GM06990 (cell line): ENCODE results near the gene SMIM28.
"Not testable (repeated sequence)": the region's sequence is repeated elsewhere in the genome, so short reads cannot be mapped to it uniquely, and the experiment has no call there.

Source experiments
- DNase-seq: peaks from one replicate; pipeline ENCODE4 v3.0.0-alpha.2; 2011; ENCODE audit not compliant: insufficient read length; ENCODE audit errors: extremely low read depth
- H3K27me3 ChIP-seq: replicated peaks from 2 replicates; pipeline ENCODE4 v1.6.0; 2011; ENCODE audit warnings: low read length; ENCODE audit not compliant: control insufficient read depth, insufficient read depth
- H3K36me3 ChIP-seq: 2 replicates; pipeline ENCODE4 v1.5.1; 2011; ENCODE audit warnings: low read length; ENCODE audit not compliant: control insufficient read depth, insufficient read depth
- H3K4me3 ChIP-seq: replicated peaks from 2 replicates; pipeline ENCODE4 v1.5.1; 2011; ENCODE audit warnings: low read depth, mild to moderate bottlenecking, control low read depth, low read length
- TF ChIP-seq, protein P1 (sequence below): IDR thresholded peaks from 2 replicates; pipeline ENCODE4 v1.5.1; 2011; ENCODE audit warnings: low read length, control low read depth, mild to moderate bottlenecking, inconsistent platforms; ENCODE audit not compliant: insufficient read depth, poor library complexity, severe bottlenecking

SMIM28 gene

DNA sequence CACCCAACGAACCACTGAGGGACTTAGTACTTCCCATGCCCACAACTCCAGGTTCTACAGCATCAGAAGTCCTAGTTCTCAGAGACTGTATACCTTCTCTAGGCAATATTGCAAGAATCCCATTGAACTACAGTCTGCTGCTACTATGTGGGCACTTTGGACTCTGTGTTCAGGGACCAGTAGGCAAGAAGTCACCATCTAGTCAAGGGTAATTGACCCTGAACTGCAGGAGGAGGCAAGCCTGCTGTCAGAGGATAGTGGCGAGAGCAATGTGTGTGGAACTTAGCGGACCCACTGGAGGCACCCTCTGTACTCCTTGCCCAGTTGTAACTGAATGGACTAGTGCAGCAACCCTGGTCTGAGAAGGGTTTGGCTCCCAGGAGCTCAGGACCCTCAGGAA lies 42.1 kb downstream of the SMIM28 start:
- no peak for DNase-seq
- Histone ChIP-seq H3K36me3 (no peaks in the 10 kb centered on the region; the same call in 1 of the 2 replicates), H3K4me3 (no peak overlapping the region), H3K27me3 (no peaks in the 10 kb centered on the region)
- TF ChIP-seq, protein P1, sequence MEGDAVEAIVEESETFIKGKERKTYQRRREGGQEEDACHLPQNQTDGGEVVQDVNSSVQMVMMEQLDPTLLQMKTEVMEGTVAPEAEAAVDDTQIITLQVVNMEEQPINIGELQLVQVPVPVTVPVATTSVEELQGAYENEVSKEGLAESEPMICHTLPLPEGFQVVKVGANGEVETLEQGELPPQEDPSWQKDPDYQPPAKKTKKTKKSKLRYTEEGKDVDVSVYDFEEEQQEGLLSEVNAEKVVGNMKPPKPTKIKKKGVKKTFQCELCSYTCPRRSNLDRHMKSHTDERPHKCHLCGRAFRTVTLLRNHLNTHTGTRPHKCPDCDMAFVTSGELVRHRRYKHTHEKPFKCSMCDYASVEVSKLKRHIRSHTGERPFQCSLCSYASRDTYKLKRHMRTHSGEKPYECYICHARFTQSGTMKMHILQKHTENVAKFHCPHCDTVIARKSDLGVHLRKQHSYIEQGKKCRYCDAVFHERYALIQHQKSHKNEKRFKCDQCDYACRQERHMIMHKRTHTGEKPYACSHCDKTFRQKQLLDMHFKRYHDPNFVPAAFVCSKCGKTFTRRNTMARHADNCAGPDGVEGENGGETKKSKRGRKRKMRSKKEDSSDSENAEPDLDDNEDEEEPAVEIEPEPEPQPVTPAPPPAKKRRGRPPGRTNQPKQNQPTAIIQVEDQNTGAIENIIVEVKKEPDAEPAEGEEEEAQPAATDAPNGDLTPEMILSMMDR, result no peak

DNA sequence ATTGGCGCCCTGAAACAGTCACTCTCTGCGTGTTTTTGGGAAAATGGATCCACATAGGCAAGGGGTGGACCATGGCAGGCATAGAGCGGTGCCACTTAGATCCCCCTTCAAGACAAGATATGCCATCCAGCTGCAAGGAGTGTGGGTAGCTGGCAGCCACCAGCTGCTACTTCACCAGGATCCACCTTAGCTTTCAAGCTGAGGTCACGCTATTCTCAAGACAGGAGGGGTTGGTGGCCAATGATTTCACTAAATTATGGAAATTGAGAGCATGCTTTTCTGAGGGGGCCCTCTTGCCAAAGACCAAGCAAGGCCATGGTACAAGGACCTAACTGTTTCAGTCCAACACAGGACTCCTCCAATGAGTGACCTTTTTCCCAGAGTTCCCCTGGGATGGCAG lies 42.7 kb downstream of the SMIM28 start:
- H3K4me3 ChIP-seq, result no peak overlapping the region
- TF ChIP-seq, protein P1, result no peak
- H3K36me3 ChIP-seq, result no peaks in the 10 kb centered on the region
- DNase-seq, result no peak
- H3K27me3 ChIP-seq, result no peaks in the 10 kb centered on the region

DNA sequence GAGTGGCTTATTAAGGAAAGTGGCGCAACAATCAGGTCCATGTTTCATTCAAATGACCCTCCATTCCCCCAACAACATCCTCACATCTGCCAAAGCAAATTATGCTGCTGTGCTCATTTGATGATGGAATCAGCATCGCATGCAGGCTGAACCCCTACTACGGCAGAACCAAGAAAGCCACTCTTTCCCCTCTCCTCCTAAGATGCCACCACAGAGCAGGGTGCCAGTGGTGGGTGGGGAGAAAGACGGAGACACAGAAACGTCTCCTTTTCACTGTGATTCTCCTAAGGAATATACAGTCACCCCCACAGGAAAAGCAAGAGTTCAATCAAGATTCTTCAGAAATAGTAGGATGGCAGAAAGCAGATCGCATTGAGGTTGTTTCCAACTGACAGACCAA lies 43.4 kb downstream of the SMIM28 start:
- no peaks in the 10 kb centered on the region for H3K36me3 ChIP-seq
- TF ChIP-seq, protein P1, result no peak

DNA sequence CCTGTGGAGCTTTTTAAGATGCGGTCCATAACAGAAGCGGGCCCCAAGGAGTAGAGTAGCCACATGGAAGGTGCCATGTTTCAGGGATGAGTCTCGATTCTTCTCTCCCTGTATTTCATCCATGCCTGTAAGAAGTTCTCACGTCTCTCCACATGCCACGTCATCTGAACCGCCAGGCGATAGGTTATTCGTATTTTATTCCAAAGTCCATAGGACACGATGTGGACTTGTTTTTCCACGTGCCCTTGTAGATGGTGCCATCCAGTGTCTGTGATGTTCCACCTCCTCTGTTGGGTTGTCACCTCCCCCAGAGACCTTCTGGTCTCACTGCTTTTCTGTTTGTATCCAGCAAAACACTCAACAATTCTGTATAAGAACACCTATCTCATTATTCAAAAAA lies 43.9 kb downstream of the SMIM28 start:
- no peak for DNase-seq
- Histone ChIP-seq H3K4me3 (no peak overlapping the region), H3K36me3 (no peaks in the 10 kb centered on the region), H3K27me3 (no peaks in the 10 kb centered on the region)
- TF ChIP-seq, protein P1, result no peak

More for the DNA sequence above, 43.4 kb downstream of the SMIM28 start:
- DNase-seq, result no peak
- H3K4me3 ChIP-seq, result no peak overlapping the region
- no peaks in the 10 kb centered on the region for H3K27me3 ChIP-seq

DNA sequence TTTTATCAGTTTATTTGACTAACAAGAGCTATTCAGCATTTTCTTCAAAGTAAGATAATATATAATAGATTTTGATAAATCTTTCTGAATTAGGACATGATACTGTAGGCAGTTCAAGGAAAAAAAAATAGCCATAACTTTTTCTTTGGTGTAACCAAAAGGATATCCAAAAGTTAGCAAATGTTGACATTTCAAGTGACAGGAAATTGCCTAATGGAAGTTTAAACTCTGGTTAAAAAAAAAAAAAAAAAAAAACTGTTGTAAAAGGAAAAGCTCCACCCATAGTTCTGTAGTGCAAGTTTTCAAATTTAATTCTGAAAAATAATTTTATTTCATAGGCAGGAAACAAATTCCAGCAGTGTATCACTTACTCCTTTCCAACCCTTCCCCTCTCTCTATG lies 45.2 kb downstream of the SMIM28 start:
- no peak for DNase-seq
- TF ChIP-seq, protein P1, result no peak
- no peaks in the 10 kb centered on the region for H3K27me3 ChIP-seq
- no peaks in the 10 kb centered on the region for H3K36me3 ChIP-seq
- H3K4me3 ChIP-seq, result no peak overlapping the region

DNA sequence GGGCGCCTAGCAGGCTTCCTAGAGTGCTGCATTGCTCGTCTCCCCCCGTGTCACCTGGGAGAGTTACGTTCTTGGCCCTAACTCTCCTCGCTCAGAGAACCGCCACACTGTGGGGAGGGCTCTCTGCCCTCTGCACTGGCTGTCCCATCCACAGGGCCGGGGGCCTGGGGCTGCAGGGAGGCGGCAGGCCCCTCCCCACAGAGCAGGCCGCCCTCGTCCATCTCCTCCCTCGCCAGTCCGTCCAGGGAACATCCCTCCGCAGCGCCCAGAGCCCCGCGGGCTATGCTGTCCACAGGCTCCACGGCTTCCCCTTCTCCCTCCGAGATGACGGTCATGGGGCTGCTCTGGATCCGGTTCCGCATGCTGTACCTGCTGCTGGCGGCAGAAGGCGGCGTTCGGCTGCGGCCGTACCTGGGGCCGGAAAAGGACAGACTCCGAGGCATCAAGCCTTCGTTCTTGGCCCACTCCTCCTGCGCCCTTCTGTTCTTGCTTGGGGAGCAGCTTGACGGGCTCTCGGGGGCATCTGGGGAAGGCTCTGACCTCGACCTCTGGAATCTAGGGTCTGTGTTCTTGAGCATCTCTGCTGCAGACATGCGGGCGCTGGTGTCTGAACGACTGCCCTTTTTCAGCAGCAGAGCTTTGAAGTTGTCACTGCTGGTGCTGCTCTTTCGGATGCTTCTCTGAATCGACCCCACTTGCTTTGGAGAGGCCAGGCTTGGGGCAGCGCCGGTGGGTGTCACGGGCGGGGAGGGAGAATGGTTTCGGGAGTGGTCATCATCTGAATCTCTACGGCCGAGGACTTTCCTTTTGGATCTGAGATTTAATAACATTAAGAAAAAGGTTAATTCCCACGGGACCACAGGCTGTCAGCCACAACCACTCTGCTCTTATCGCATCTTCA lies 46.5 kb downstream of the SMIM28 start:
- no peaks in the 10 kb centered on the region for H3K36me3 ChIP-seq
- H3K27me3 ChIP-seq, result no peaks in the 10 kb centered on the region
- TF ChIP-seq, protein P1, result no peak
- DNase-seq, result no peak
- H3K4me3 ChIP-seq, result no peak overlapping the region

DNA sequence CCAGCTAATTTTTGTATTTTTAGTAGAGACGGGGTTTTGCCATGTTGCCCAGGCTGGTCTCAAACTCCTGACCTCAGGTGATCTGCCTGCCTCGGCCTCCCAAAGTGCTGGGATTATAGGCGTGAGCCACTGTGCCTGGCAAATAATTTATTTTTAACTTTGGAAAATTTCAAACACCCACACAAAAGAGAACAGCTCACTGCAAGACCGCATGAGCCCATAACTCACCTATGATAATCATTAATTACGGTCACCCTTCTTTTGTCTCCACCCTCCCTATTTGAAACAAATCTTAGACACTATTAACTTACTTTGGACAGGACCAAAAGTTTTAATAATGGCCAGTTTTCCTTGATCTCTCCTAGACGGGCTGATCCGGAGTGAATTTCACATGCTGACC lies 47.6 kb downstream of the SMIM28 start:
- not testable (repeated sequence) for DNase-seq, H3K4me3 ChIP-seq, H3K36me3 ChIP-seq, H3K27me3 ChIP-seq
